ENCODE data around the gene GOLGA1.

GRCh38 chr9:124899845-124900244 lies 41.0 kb downstream of the GOLGA1 start:
- TF ChIP-seq GATA3 (IDR thresholded peaks at IDR 0.05; ENCODE audit: low read depth, low read length) (no peak), GATA2 (IDR thresholded peaks at IDR 0.05; ENCODE audit: low read depth, low read length) (no peak)
